ENCODE data around the gene ABHD16A.
"Not testable (repeated sequence)": the region's sequence is repeated elsewhere in the genome, so short reads cannot be mapped to it uniquely, and the experiment has no call there.

Gene ABHD16A

DNA sequence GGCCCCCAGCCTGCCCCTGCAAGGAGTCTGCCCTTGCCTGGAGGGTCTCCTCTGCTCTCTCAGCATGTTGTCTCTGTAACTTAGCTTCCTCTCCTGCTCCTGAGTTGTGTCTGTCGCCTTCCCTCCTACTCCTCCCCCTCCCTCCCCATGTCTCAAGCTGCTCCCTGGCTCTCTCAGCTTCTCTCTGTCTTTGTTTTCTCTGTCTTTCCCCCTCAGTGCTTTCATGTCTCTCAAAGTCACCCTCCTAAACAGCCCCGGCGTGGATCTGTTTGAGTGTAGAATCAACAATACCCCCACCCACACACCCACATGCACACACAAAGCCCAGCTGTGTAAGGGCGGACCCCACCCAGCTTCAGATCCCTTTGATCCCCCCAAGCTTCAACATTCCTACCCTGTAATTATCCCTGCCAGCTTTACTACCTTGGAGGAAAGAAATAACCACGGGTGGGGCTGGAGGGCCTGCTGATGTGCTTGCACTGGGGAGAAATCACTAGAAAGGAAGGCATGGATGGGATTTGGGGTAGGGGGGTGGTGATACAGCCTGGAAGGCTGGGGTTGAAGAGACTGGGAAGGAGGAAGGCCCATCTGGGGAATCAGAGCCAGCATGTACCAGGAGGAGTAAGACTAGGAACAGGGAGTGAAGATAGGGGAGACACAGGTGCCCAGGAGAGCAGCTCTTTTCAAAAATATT is 11.0 kb upstream of the ABHD16A start:
- peak in 2 of 4 experiments; percentile 20 to 29 for DNase-seq

DNA sequence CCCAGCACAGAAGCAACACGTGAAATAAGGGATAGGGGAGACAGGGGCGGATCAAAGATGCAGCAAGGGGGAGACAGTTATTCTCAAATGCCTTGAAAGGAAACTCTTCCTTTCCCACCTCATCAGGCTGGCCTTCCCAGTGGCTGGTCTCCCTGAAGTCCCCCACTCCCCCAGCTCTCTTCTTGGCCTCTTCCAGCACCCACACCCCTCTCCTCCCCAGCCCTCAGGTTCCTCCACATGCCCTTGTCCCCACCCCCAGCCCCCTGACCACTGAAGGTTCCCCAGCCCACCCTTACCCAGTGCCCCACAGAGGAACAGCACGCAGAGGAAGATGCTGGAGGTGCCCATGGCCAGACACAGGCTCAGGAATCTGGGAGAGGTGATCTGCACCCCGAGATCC is 10.3 kb upstream of the ABHD16A start:
- DNase-seq: peak in 1 of 4 experiments; percentile 1

DNA sequence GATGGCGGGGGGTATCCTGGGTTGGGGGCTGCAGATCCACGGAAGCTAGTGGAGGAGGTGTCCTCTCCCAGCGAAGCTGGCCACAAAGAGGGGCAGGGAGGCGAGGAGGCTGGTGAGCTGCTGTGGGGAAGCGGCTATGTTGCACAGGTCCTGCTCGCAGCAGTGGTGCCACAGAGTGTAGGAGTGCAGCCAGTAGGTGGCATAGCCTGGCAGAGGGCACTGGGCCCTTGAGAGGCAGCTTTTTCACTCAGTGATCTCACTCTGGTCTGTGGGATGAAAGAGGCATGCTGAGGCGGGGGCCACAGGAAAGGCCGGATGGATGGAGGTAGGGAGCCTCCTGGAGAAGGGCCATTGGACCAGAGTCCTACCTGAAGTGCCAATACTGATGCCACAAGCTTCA is 9.2 kb upstream of the ABHD16A start:
- DNase-seq: peak in 3 of 4 experiments; percentile 49 to 63 (median 57)

GRCh38 chr6:31711233-31711632 is 8.1 kb upstream of the ABHD16A start:
- peak; percentile 37 to 61 (median 56) for DNase-seq

- DNase-seq: no peak
Observed at GRCh38 chr6:31710523-31711219, 7.5 kb upstream of the ABHD16A start.

DNA sequence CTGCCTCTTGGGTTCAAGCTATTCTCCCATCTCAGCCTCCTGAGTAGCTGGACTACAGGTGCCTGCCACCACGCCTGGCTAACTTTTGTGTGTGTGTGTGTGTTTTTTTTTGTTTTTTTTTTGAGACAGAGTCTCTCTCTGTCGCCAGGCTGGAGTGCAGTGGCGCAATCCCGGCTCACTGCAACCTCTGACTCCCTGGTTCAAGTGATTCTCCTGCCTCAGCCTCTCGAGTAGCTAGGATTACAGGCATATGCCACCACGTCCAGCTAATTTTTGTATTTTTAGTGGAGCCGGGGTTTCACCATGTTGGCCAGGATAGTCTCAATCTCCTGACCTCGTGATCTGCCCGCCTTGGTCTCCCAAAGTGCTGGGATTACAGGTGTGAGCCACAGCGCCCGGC is 6.0 kb upstream of the ABHD16A start:
- not testable (repeated sequence) for DNase-seq

GRCh38 chr6:31708224-31708623 is 5.1 kb upstream of the ABHD16A start:
- no peak for DNase-seq

DNA sequence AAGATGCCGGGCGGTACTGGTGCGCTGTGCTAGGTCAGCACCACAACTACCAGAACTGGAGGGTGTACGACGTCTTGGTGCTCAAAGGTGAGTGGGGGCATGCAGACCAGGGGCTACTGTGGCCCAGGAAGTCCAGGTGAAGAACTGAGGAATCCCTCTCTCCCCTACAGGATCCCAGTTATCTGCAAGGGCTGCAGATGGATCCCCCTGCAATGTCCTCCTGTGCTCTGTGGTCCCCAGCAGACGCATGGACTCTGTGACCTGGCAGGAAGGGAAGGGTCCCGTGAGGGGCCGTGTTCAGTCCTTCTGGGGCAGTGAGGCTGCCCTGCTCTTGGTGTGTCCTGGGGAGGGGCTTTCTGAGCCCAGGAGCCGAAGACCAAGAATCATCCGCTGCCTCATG is 4.6 kb upstream of the ABHD16A start:
- DNase-seq: no peak

- no peak for DNase-seq
Observed at GRCh38 chr6:31706599-31706998, 3.5 kb upstream of the ABHD16A start, which contains the start of gene LY6G6F. Gene LY6G6F, plus strand, starts transcription at chr6:31706866. Its CDS starts 41 bp downstream, at chr6:31706907.

DNA sequence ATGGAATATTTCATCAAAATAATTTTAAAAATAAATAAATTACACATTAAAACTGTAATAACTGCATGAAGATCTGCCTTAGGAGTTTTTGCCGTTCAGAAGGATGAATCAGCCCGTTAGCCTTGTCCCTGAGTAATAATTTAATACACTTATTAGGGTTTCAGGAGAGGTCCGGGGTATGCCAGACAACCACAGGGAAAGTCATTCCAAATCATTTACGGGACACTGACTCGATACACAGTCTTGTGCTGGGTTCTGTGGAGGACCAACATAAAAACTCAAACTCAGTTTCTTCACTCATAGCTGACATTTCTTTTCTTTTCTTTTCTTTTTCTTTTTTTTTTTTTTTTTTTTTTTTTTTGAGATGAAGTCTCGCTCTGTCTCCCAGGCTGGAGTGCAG is 2.8 kb upstream of the ABHD16A start:
- no peak for DNase-seq

- no peak for DNase-seq
Observed at GRCh38 chr6:31702405-31702818, 712 bp downstream of the ABHD16A start.

DNA sequence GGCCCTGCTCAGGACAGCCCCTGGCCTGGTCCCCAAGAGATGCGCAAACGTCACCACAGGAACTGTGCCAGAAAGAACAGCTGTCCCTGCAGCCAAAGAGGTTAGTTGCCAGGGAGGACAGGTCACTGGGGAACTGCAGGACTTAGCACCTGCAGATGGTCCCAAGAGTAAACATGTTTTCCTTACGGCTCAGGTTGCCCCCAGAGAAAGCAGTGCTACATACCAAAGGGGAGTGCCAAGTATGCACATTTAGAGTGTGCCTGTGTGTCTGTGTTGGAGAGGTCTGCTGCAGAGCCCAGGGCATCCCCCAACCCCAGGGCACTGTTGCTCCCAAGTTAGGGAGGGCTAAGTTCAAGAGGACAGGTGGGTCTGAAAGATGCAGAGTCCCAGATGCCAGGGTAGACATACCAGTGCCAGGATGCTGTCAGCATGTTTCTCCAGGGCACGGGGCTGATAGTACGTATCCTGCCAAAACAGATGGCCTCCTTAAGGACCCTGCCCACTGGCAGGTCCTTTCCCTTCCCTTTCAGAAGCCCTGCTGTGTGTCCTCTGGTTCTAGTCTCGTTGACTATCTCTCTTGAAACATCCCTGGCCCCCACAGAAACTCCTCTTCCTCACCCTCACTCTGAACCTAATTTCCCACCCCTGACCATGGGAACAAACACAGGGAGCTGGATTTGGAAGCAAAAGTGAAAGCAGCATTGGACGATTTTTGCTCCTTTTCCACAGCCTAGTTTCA is 1.3 kb downstream of the ABHD16A start:
- DNase-seq: no peak

DNA sequence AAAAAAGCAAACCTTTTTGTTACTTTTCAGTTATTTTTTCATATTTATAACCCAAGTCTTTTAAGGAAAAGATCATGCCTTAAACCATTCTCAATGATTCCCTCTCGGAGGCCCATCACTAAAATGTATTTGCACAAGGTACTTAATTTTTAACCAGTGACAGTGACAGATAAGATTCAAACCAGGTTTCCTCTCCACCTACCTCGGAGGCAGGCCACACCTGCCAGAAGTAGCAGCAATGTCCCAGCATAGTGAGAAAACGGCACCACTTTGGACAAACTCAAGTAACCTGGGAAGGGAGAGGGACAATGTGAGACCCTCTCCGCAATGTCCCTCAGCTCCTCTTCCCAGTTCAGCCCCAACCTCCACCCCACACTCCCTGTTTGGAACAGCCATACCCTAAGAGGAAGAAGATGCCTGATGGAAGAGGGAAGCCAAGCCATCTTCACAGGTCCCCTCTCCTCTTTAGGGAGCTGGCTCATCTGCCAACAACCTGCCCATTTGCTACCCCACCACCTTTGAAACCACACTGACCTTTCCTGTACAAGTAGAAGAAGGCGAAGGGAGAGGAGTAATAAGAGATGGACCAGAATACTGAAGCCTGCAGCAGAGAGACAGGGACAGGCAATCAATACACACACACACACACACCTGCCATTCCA is 2.3 kb downstream of the ABHD16A start:
- DNase-seq: no peak

- no peak for DNase-seq
Observed at GRCh38 chr6:31697555-31697954, 5.6 kb downstream of the ABHD16A start.

- peak in 1 of 4 experiments; percentile 31 for DNase-seq
Observed at GRCh38 chr6:31693535-31693934, 9.6 kb downstream of the ABHD16A start.

DNA sequence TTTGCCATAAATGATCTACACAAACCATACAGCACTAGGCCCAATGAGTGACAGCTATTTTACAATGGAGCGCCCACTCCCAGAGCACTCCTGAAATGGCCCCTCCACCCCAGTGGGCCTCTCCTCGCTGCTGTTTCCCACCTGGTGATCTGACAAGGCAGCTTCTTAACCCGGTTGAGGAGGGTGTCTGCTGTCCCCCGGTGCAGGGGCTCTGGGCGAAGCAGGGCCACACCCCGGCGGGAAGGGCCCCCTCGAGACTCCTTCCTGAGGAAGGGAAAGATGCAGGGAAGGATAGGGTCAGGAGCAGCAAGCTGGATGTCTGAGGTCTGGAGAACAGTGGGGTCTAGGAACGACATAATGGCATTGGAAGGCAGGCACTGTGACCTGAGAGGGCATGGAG is 10.2 kb downstream of the ABHD16A start:
- no peak for DNase-seq

GRCh38 chr6:31692353-31692752 is 10.8 kb downstream of the ABHD16A start:
- no peak for DNase-seq

GRCh38 chr6:31691564-31692108 is 11.5 kb downstream of the ABHD16A start:
- no peak for DNase-seq

DNA sequence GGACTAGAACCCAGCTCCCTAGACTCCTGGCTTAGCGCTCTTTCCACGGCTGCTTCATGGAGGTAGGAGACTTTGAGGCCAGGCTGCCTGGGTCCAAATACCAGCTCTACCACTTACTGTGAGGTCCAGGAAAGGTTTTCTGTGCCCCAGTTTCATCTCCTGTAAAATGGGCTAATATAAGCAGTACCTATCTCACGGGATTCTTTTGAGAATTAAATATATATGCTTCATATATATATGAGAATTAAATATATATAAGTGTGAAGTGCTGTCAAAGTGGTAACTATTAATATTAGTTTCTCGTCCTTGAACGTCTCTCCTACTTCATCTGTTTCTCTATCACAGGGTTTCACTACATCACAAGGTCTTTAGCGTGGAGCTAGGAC is 12.1 kb downstream of the ABHD16A start:
- DNase-seq: no peak

- DNase-seq: no peak
Observed at GRCh38 chr6:31690231-31691077, 12.7 kb downstream of the ABHD16A start.

- DNase-seq: no peak
Observed at GRCh38 chr6:31689249-31690110, 13.6 kb downstream of the ABHD16A start.
